IMR-90 (cell line): Measurements from ENCODE around the gene NEUROD2.

Source experiments
- BHLHE40 ChIP-seq: fragments of 150-350 bp; IDR thresholded peaks from 2 replicates; pipeline ENCODE4 v1.6.1; 2016; ENCODE audit warnings: mild to moderate bottlenecking, low read depth, low read length
- CEBPB ChIP-seq: IDR thresholded peaks from 2 replicates; pipeline ENCODE4 v1.6.1; 2012; ENCODE audit warnings: low read depth, low read length, improper control_type of control experiment
- ELK1 ChIP-seq: fragments of 150-350 bp; IDR thresholded peaks from 2 replicates; pipeline ENCODE4 v1.6.1; 2016; ENCODE audit warnings: low read depth, mild to moderate bottlenecking, low read length, moderate library complexity, borderline replicate concordance
- MAFK ChIP-seq: IDR thresholded peaks from 2 replicates; pipeline ENCODE4 v1.6.1; 2012; ENCODE audit warnings: low read depth, low read length, improper control_type of control experiment
- MAZ ChIP-seq: IDR thresholded peaks from 2 replicates; pipeline ENCODE4 v1.6.1; 2012; ENCODE audit warnings: low read depth, mild to moderate bottlenecking, low read length, improper control_type of control experiment, moderate library complexity, borderline replicate concordance
- MXI1 ChIP-seq: IDR thresholded peaks from 2 replicates; pipeline ENCODE4 v1.6.1; 2012; ENCODE audit warnings: low read depth, mild to moderate bottlenecking, low read length, moderate library complexity, borderline replicate concordance
- NFE2L2 ChIP-seq: fragments of 150-350 bp; IDR thresholded peaks from 2 replicates; pipeline ENCODE4 v1.6.1; 2016; ENCODE audit warnings: low read depth, mild to moderate bottlenecking, low read length
- POLR2A ChIP-seq: IDR thresholded peaks from 2 replicates; pipeline ENCODE4 v1.6.1; 2012; ENCODE audit warnings: mild to moderate bottlenecking, low read depth, low read length
- RAD21 ChIP-seq: IDR thresholded peaks from 2 replicates; pipeline ENCODE4 v1.6.1; 2012; ENCODE audit warnings: low read length, improper control_type of control experiment
- RFX5 ChIP-seq: IDR thresholded peaks from 2 replicates; pipeline ENCODE4 v1.8.0; 2012; ENCODE audit warnings: low read depth, mild to moderate bottlenecking, low read length, moderate library complexity
- SMC3 ChIP-seq: fragments of 150-350 bp; IDR thresholded peaks from 2 replicates; pipeline ENCODE4 v1.6.1; 2016; ENCODE audit warnings: low read depth, mild to moderate bottlenecking, antibody characterized with exemption, low read length, moderate library complexity
- TF ChIP-seq, protein P1 (sequence below): conservative IDR thresholded peaks from 2 replicates; pipeline ENCODE4 v1.5.1; 2012; ENCODE audit warnings: mild to moderate bottlenecking, low read depth, low read length, improper control_type of control experiment
- TF ChIP-seq, protein P2 (sequence below): fragments of 150-350 bp; IDR thresholded peaks from 2 replicates; pipeline ENCODE4 v1.6.1; 2017; ENCODE audit warnings: mild to moderate bottlenecking, antibody characterized with exemption, low read length, low read depth

GRCh38 chr17:39563476-39563875, 44.2 kb downstream of the NEUROD2 start:
- TF ChIP-seq, protein P1, sequence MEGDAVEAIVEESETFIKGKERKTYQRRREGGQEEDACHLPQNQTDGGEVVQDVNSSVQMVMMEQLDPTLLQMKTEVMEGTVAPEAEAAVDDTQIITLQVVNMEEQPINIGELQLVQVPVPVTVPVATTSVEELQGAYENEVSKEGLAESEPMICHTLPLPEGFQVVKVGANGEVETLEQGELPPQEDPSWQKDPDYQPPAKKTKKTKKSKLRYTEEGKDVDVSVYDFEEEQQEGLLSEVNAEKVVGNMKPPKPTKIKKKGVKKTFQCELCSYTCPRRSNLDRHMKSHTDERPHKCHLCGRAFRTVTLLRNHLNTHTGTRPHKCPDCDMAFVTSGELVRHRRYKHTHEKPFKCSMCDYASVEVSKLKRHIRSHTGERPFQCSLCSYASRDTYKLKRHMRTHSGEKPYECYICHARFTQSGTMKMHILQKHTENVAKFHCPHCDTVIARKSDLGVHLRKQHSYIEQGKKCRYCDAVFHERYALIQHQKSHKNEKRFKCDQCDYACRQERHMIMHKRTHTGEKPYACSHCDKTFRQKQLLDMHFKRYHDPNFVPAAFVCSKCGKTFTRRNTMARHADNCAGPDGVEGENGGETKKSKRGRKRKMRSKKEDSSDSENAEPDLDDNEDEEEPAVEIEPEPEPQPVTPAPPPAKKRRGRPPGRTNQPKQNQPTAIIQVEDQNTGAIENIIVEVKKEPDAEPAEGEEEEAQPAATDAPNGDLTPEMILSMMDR: no peak
- TF ChIP-seq POLR2A: no peak
- TF ChIP-seq MAFK: no peak
- TF ChIP-seq MXI1: no peak
- TF ChIP-seq, protein P2, sequence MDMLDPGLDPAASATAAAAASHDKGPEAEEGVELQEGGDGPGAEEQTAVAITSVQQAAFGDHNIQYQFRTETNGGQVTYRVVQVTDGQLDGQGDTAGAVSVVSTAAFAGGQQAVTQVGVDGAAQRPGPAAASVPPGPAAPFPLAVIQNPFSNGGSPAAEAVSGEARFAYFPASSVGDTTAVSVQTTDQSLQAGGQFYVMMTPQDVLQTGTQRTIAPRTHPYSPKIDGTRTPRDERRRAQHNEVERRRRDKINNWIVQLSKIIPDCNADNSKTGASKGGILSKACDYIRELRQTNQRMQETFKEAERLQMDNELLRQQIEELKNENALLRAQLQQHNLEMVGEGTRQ: no peak
- TF ChIP-seq RFX5: no peak
- no peak for TF ChIP-seq CEBPB
- TF ChIP-seq RAD21: no peak
- no peak for TF ChIP-seq SMC3
- no peak for TF ChIP-seq MAZ
- no peak for TF ChIP-seq BHLHE40
- TF ChIP-seq ELK1: no peak
- TF ChIP-seq NFE2L2: no peak
